HG03097 (cell line): ENCODE data around the gene PCDH18.
"Not testable (repeated sequence)": the region's sequence is repeated elsewhere in the genome, so short reads cannot be mapped to it uniquely, and the experiment has no call there.

Source experiments
- ATAC-seq: cut with Tn5 transposase; IDR thresholded peaks from one replicate; pipeline ENCODE4 v1.9.1; 2021; ENCODE audit not compliant: unreplicated experiment, low FRiP score

Gene PCDH18

GRCh38 chr4:137531986-137532868 lies at the start of gene PCDH18:
Gene PCDH18, minus strand, starts transcription at chr4:137532494. Its CDS starts 406 bp downstream, at chr4:137532088.
- ATAC-seq = peak; percentile 59

GRCh38 chr4:137576446-137576845 lies 44.2 kb upstream of the PCDH18 start:
- no peak for ATAC-seq

- no peak for ATAC-seq
Observed at GRCh38 chr4:137572647-137573046, 40.4 kb upstream of the PCDH18 start.

GRCh38 chr4:137572163-137572562 lies 39.9 kb upstream of the PCDH18 start:
- no peak for ATAC-seq

GRCh38 chr4:137559801-137560200 lies 27.5 kb upstream of the PCDH18 start:
- ATAC-seq = no peak

GRCh38 chr4:137558951-137559350 lies 26.7 kb upstream of the PCDH18 start:
- no peak for ATAC-seq

- no peak for ATAC-seq
Observed at GRCh38 chr4:137545461-137545861, 13.2 kb upstream of the PCDH18 start.

- ATAC-seq = no peak
Observed at GRCh38 chr4:137543648-137544047, 11.4 kb upstream of the PCDH18 start.

- no peak for ATAC-seq
Observed at GRCh38 chr4:137543198-137543597, 10.9 kb upstream of the PCDH18 start.

- ATAC-seq = no peak
Observed at GRCh38 chr4:137541876-137542646, 9.8 kb upstream of the PCDH18 start.

GRCh38 chr4:137541181-137541580 lies 8.9 kb upstream of the PCDH18 start:
- ATAC-seq = no peak

- no peak for ATAC-seq
Observed at GRCh38 chr4:137540356-137540755, 8.1 kb upstream of the PCDH18 start.

GRCh38 chr4:137538526-137538925 lies 6.2 kb upstream of the PCDH18 start:
- ATAC-seq = no peak

GRCh38 chr4:137537807-137538206 lies 5.5 kb upstream of the PCDH18 start:
- not testable (repeated sequence) for ATAC-seq

GRCh38 chr4:137536789-137537561 lies 4.7 kb upstream of the PCDH18 start:
- ATAC-seq = no peak

- ATAC-seq = no peak
Observed at GRCh38 chr4:137535718-137536117, 3.4 kb upstream of the PCDH18 start.

- ATAC-seq = no peak
Observed at GRCh38 chr4:137534516-137534915, 2.2 kb upstream of the PCDH18 start.

GRCh38 chr4:137533855-137534254 lies 1.6 kb upstream of the PCDH18 start:
- no peak for ATAC-seq

- ATAC-seq = peak; percentile 26
Observed at GRCh38 chr4:137532869-137533236, 559 bp upstream of the PCDH18 start.

GRCh38 chr4:137531168-137531985 lies 917 bp downstream of the PCDH18 start:
- ATAC-seq = no peak
